Measurements from ENCODE around the gene PARP6. TPM values are rescaled to one million over a fixed set of nuclear protein-coding genes. Genes with fewer than 3 reads are reported as not detected.

The PARP6 gene
- total and polyA plus RNA-seq, 9 of the 15 experiments (the other 6 are each of a cell fraction or from before 2014, with no cell fraction given), result 14.8 to 83.2 (median 28.3) TPM

DNA sequence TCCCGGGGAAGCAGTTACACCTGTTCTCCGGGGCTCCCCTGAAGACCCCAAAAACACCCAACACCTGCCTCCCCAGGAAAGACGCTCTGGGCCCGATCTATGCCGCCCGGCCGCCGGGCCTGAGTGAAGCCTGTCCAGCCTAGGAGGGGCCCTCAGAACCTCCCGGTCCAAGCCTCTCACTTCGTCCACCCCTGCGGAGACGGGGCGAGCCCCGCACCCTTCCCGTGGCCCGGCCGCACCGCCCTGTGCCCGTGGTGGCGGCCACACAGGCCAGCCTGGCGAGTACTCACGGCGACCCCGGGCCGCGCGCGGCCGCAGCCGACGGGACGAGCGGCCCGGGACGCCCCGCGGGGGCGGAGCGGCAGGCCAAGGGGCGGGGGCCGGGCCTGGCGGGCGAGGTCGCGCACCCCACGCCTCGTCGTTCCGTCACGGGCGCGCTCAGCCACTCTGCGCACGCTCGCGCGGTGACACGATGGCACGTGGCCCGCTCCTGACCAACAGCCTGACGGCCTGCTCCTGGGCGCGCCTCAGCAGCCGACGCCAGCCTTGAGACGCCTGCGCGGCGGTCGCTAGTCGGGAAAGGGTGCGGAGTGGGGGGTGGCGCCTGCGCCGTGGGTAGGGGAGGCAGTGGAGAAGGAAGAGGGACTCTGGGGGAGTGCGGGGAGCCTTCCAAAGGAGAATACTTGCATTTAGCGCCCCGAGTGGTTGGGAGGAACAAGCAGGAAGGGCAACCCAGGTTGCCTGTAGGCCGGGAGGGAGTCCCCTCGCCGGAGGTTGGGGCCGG is at the start of gene PARP6 (continued):
- peak; percentile 63; the same call in 1 of the 2 replicates for TF ChIP-seq GABPB1 (CRISPR knock-in tag; IDR thresholded peaks at IDR 0.05)
- TF ChIP-seq, protein P1, sequence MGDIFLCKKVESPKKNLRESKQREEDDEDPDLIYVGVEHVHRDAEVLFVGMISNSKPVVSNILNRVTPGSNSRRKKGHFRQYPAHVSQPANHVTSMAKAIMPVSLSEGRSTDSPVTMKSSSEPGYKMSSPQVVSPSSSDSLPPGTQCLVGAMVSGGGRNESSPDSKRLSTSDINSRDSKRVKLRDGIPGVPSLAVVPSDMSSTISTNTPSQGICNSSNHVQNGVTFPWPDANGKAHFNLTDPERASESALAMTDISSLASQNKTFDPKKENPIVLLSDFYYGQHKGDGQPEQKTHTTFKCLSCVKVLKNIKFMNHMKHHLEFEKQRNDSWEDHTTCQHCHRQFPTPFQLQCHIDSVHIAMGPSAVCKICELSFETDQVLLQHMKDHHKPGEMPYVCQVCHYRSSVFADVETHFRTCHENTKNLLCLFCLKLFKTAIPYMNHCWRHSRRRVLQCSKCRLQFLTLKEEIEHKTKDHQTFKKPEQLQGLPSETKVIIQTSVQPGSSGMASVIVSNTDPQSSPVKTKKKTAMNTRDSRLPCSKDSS (IDR thresholded peaks at IDR 0.05; ENCODE audit: low read depth, partially characterized antibody), result no peak
- no peak for TF ChIP-seq ZNF23 (CRISPR knock-in tag; IDR thresholded peaks at IDR 0.05)
- no peak for TF ChIP-seq NCOA4 (IDR thresholded peaks at IDR 0.05; ENCODE audit: partially characterized antibody)
- TF ChIP-seq, protein P2, sequence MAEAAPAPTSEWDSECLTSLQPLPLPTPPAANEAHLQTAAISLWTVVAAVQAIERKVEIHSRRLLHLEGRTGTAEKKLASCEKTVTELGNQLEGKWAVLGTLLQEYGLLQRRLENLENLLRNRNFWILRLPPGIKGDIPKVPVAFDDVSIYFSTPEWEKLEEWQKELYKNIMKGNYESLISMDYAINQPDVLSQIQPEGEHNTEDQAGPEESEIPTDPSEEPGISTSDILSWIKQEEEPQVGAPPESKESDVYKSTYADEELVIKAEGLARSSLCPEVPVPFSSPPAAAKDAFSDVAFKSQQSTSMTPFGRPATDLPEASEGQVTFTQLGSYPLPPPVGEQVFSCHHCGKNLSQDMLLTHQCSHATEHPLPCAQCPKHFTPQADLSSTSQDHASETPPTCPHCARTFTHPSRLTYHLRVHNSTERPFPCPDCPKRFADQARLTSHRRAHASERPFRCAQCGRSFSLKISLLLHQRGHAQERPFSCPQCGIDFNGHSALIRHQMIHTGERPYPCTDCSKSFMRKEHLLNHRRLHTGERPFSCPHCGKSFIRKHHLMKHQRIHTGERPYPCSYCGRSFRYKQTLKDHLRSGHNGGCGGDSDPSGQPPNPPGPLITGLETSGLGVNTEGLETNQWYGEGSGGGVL (CRISPR knock-in tag; IDR thresholded peaks at IDR 0.05), result no peak
- no peak for TF ChIP-seq ARHGAP35 (IDR thresholded peaks at IDR 0.05; ENCODE audit: partially characterized antibody)
- TF ChIP-seq, protein P3, sequence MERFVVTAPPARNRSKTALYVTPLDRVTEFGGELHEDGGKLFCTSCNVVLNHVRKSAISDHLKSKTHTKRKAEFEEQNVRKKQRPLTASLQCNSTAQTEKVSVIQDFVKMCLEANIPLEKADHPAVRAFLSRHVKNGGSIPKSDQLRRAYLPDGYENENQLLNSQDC (CRISPR knock-in tag; IDR thresholded peaks at IDR 0.05), result no peak
- TF ChIP-seq MYC (IDR thresholded peaks at IDR 0.05; ENCODE audit: low read depth, low read length), result peak; percentile 88
- TF ChIP-seq MYC (CRISPR knock-in tag; IDR thresholded peaks at IDR 0.05; ENCODE audit: borderline replicate concordance, low read depth), result no peak
- TF ChIP-seq, protein P4, sequence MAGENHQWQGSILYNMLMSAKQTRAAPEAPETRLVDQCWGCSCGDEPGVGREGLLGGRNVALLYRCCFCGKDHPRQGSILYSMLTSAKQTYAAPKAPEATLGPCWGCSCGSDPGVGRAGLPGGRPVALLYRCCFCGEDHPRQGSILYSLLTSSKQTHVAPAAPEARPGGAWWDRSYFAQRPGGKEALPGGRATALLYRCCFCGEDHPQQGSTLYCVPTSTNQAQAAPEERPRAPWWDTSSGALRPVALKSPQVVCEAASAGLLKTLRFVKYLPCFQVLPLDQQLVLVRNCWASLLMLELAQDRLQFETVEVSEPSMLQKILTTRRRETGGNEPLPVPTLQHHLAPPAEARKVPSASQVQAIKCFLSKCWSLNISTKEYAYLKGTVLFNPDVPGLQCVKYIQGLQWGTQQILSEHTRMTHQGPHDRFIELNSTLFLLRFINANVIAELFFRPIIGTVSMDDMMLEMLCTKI (IDR thresholded peaks at IDR 0.05; ENCODE audit: partially characterized antibody), result no peak
- no peak for TF ChIP-seq ZKSCAN3 (CRISPR knock-in tag; IDR thresholded peaks at IDR 0.05)
- TF ChIP-seq, protein P5, sequence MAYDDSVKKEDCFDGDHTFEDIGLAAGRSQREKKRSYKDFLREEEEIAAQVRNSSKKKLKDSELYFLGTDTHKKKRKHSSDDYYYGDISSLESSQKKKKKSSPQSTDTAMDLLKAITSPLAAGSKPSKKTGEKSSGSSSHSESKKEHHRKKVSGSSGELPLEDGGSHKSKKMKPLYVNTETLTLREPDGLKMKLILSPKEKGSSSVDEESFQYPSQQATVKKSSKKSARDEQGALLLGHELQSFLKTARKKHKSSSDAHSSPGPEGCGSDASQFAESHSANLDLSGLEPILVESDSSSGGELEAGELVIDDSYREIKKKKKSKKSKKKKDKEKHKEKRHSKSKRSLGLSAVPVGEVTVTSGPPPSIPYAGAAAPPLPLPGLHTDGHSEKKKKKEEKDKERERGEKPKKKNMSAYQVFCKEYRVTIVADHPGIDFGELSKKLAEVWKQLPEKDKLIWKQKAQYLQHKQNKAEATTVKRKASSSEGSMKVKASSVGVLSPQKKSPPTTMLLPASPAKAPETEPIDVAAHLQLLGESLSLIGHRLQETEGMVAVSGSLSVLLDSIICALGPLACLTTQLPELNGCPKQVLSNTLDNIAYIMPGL (CRISPR knock-in tag; IDR thresholded peaks at IDR 0.05), result no peak
- peak; percentile 31; the same call in 1 of the 2 replicates for TF ChIP-seq EP300 (IDR thresholded peaks at IDR 0.05; ENCODE audit: low read length)
- peak; percentile 51; the same call in 1 of the 2 replicates for TF ChIP-seq MBD2 (IDR thresholded peaks at IDR 0.05; ENCODE audit: borderline replicate concordance, low read depth)
- TF ChIP-seq EZH2 (IDR thresholded peaks at IDR 0.05; ENCODE audit: borderline replicate concordance, low read depth, low read length), result no peak
- TF ChIP-seq, protein P6, sequence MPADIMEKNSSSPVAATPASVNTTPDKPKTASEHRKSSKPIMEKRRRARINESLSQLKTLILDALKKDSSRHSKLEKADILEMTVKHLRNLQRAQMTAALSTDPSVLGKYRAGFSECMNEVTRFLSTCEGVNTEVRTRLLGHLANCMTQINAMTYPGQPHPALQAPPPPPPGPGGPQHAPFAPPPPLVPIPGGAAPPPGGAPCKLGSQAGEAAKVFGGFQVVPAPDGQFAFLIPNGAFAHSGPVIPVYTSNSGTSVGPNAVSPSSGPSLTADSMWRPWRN (IDR thresholded peaks at IDR 0.05; ENCODE audit: low read depth), result no peak
